HS-27A (cell line): ENCODE data around the gene CHST4.
"Not testable (repeated sequence)": the region's sequence is repeated elsewhere in the genome, so short reads cannot be mapped to it uniquely, and the experiment has no call there.

Experiments used
- DNase-seq: peaks from one replicate; pipeline ENCODE4 v3.0.0-alpha.2; 2012; ENCODE audit warnings: low read depth, missing footprints

The CHST4 gene

GRCh38 chr16:71570144-71570543 lies 43.9 kb downstream of the CHST4 start:
- no peak for DNase-seq

DNA sequence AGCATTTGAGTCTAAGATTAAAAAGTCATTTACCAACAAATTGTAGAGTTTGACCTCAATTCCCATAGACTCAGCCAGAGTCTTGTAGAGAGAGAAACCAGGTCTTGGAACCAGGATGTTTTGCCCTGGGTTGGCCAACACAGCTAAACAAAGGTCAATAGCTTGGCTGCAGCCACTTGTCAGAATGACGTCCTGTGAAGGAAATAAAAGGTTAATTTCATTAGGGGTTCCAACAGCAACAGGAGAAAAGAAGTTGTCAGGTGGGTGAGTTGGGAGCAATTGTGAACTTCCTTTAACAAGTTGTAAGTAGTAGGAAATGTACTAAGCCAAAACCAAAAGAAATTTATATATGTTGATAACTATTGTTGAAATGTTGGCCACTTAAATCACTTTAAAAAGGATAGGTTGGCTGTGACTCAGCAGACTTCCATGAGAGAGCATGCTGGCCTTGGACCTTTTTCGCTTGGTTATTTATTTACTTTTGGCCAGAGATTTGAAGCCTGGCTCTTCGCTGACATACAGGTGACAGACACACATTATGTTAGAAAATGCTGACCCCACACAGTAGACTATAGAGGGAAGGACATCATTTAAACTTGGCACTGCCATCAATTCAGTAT lies 46.4 kb downstream of the CHST4 start:
- no peak for DNase-seq

- no peak for DNase-seq
Measured at GRCh38 chr16:71573387-71574094, 47.3 kb downstream of the CHST4 start.

DNA sequence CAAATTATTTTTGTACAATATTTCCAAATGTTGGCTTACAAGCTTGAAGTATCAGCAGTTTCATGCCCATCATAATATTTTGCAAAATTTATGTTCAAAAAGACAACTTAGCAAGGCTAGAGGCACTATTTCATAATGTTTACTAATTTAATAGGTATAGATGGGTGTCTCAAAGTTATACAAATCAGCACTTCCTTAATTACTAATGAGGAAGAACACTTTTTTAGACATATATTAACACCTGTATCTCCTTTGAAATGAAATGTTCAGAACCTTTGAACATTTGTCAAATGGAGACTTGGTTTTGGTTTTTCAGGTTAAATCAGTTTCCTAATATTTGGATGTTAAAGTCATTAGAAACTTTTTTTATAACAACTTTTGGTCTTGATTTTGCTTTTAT lies 48.5 kb downstream of the CHST4 start:
- no peak for DNase-seq

- DNase-seq, result no peak
Measured at GRCh38 chr16:71576971-71577370, 50.7 kb downstream of the CHST4 start, which contains the start of gene TAT. TAT (minus strand) TSS chr16:71577092; CDS start chr16:71576415, 677 bp downstream.

DNA sequence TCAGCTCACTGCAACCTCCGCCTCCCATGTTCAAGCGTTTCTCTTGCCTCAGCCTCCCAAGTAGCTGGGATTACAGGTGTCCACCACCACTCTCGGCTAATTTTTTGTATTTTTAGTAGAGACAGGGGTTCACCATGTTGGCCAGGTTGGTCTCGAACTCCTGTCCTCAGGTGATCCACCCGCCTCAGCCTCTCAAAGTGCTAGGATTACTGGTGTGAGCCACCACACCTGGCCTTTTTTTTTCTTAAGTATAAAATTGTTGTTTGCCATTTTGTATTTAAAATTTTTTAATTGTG lies 56.3 kb downstream of the CHST4 start:
- not testable (repeated sequence) for DNase-seq

GRCh38 chr16:71584543-71585317 lies 58.5 kb downstream of the CHST4 start:
- no peak for DNase-seq

- DNase-seq, result no peak
Measured at GRCh38 chr16:71585318-71585703, 59.1 kb downstream of the CHST4 start.
